ENCODE measurements around the gene ARHGEF10L.

ARHGEF10L gene

DNA sequence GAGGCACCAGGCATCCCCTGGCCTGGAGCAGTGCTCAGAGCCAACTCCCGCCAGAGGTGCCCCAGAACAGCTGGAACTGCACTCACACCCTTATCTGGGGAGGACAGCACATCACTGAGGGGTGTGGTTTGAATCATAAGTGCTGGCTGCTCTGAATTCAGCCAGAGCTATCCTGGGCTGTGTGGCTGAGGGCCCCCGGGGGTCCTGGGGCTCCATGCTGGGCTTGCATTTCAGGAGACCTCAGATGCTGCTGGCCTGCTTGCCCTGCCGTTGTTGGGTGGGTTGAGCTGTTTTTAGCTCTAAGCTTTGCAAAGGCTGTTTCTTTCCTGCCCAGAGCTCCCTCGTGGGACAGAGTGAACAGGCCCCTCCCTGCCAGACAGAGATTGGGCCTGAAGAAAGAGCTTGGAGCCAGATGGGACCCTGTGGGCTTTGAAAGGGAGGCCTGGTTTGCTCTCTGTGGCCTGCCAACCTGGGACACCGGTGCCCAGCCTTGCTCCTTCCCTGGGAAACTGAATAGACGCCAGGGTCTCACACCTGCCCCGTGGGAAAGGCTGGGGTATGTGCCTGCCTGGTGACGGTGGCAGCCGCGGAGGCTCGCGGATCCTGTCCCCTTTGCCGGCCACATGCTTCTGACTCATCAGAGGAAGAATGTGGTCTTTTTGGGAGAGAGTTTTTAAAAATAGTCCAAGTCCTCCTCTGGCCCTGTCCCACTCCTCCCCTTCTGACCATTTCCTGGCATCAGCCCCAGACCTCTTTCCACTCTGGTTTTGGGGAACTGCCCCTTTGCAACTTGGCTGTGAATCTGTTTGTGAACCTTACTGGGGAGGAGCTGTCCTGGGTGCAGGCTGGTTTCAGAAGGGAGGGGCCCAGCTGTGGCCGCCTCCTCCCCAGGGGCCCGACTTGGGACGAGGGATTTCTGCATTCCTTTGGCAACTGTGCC lies 30.0 kb downstream of the ARHGEF10L start:
- DNase-seq = no peak

DNA sequence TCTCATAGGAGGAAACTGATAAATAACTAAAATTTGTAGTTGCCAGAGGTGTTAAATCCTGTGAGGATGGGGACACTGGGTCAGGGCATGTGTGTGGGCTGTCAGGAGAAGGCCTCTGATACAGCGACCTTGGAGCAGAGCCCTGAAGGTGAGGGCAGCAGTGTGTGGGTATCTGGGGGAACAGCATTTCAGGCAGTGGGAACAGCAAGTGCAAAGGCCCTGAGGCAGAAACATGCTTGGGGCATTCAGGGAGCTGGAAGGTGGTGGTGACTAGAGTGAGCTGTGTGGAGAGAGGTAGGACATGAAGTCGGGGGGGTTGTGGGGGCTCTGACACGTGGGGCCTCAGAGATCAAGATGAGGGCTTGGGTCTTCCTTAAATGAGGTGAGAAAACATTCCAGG lies 30.7 kb downstream of the ARHGEF10L start:
- no peak for DNase-seq

DNA sequence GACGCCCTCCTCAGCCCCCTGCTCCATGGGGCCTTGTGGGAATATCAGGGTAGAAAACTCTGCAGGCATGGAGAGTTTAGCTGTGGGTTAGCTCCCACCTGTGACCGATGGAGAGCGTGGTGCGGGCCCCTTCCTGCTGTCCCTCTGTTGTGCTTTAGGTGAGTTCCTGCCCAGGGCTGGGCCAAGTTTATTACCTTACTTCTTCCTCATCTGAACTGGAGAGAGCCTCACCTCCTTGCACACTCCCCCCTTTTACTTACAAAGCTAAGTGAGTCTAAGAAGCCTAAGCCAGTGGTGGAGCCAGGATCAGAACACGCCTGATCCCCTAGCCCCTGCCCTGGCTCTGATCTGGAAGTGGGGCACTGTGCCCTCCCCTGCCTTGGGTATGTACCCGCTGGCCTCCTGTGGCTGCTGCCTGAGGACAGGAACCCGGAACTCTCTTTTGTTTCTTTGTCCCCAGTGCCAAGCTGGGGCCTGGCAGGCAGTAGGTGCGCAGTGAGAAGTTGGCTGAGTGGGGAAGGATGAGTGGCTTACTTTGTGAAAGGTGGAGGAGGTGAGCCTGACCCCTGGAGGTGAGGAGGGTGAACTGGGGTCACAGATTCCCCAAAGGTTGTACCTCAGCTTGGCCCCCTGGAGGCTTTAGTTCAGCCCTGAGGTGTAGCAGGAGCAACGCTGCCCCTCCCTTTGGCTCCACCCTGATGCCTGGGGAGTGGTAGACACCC lies 32.9 kb downstream of the ARHGEF10L start:
- DNase-seq = no peak

DNA sequence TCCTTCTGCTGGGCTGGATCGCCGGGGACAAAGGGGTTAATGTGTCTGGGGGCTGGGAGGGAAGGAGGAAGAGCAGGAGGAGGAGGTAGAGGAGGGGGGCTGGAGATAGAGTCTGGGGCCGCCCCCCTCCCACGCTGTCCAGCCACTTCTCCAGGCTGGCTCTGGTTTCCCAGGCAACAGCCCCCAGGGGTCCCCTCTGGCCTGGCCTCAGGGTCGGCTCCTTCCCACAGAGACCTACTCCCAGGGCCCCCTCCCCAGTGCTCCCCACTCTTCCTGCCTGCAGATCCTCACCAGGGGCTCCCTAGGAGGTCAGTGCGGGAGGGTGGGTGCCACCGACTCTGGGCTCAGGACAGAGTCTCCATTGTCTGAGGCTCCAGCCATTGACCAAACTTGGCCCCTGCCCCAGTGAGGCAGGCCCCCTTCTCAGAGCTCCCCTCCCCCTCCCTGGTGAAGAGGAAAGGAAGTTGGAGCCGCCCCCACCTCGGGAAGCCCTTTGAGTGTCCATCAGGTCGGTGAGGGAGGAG lies 34.1 kb downstream of the ARHGEF10L start:
- DNase-seq = no peak

DNA sequence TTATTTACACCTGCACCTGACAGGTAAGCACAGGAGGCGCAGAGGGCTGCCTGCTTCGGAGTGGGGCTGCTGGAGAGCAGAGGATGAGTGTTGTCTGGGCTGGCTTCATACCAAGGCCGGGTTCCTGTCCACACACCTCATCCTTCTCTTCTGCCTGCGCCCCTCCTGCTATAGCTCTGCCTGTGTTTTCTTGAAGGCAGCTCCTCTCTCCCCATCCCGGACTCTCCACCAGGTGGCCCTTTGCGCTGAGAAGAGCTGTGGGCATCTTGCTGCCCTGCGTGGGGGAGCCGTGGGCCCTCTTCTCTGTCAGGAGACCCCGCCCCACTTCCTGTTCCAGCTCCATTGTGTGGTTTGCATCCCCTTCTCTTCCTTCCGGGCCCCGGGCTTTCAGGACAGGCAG lies 35.0 kb downstream of the ARHGEF10L start:
- no peak for DNase-seq

DNA sequence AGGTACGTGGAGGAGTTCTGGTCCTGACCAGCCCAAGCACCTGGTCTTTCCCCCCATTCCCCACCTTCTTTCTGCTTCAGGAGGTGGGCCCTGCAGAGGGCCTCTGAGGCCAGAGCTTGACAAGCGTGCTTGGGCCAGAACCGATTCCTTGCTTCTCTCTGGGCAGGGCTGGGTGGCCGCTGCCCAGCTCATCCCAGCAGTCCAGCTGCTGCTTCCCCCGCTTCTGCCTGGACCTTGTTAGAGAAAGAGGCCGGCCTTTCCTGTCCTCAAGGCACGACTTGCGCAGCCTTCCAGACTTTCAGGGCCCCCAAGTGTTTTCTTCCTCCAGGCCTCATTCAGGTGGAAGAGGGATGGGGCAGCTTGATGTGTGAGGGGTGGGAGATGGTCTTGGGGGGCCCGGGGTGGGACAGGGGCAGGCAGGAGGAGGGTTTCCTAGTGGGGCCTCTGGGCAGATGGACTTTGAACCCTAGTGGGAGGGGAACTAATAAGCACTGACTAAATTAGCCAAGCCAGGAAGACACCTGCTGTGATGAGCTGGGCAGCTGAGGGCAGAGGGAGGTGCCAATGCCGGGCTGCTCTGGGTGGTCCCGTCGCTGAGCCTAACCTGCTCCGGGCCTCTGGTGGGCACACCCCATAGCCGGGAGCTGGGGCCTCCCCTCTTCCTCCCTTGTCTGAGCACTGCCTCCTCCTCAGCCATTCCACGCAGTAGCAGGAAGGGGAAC lies 36.5 kb downstream of the ARHGEF10L start:
- no peak for DNase-seq

DNA sequence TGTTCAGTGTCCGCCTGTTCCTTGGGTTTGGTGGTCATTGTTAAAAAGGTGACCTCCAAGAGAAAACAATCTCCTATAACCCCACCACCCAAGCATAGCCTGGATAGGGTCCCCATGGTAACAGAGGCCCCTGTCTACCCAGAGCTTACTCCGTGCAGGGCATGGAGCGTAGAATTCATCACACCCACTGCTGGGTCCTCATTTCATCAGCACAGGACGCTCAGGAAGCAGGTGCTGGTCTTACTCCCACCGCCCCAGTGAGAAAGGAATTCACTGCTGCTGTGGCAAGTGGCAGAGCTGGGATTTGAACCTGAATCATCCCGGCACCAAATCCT lies 37.0 kb downstream of the ARHGEF10L start:
- no peak for DNase-seq

DNA sequence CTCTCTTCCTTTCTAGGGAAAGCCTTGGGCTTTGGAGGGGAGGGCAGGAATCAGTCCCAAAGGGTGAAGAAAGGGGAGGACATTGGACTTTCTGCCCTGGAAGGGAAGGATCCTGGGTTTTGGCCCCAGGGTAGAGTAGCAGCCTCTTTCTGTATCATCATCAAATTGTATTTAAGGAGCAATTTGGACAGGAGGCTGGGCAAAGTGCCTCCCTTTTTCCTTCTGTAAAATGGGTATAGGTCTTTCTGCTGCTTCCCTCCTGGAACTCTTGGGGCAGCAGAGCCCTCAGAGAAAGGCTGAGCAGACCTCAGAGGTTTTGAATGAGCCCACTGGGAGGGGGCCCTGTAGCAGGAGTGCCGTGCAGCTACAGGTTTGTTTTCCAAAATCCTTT lies 38.4 kb downstream of the ARHGEF10L start:
- no peak for DNase-seq

DNA sequence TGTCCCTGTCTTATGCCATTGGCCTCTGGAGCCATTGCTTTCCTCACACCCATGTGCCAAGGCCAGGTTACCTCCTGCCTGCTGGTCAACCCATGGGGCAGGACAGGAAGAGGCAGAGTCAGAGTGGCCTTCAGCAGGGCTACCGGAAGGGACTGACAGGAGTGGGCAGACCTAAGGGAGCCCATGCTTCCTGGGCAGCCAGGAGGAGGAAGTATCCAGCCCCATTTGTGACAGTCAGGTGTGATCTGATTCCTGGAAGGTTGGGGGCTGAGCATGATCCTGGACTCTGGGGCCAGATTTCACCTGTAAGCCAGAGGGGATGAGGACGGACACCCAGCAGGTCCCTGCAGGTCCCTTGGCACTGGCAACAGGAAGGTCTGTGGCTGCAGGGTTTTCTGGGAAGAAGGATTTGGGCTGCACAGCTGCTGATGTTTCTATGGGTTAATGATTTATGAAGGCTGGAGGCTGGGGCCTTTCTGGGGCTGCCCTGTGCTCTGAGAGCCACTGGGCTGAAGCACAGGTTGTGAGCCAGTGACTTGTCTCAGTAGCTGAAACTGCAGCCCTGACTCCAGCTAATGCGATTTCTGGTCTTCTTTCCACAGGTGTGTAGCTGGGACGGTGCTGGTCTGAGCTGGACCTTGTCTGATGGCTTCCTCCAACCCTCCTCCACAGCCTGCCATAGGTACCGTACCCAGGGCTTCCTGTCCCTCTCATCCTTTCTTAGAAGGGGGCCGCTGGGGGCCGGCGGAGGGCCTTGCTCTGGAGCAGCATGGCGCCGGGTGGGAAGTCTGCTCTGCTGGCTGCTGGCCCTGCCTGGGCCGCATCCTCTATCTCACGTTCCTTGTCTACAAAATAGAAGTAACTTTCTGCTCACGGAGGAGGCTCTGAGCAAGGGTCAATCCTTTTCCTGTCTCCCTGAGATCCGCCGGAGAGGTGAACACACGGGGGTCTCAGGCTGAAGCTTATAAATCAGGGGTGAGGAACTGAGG lies 40.7 kb downstream of the ARHGEF10L start:
- DNase-seq = no peak

DNA sequence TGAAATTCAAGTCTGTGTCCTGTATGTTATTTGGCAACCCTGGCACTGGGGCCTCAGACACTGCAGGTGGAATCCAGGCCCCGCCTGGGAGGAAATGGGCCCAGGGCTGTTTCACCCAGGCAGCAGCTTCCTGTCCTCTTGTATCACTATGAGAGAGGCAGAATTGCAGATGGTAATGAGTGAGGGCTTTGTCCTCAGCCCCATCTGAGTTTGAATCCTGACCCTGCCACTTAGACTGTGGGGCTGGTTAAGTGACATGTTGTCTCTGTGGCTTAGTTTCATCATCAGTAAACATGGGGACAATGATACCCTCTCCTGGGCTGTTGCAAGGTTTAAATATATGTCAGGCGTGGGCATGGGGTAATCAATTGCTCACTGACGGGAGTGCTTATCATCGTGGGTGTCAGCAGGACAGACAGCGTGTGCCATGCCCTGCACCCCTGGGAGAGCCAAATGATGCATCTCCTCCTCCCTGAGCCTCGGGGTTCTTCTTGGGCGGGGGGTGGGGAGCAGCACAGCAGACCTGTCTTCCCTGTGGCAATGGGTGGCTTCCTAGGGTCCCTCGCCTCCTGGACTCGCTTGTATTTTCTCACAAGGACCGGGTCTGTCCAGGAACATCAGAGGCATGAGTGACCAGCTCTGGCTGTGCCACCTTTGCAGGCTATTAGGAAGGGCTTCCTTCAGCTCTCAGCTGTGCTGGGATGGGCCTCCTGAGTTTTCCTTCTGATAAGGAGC lies 42.1 kb downstream of the ARHGEF10L start:
- DNase-seq = no peak

DNA sequence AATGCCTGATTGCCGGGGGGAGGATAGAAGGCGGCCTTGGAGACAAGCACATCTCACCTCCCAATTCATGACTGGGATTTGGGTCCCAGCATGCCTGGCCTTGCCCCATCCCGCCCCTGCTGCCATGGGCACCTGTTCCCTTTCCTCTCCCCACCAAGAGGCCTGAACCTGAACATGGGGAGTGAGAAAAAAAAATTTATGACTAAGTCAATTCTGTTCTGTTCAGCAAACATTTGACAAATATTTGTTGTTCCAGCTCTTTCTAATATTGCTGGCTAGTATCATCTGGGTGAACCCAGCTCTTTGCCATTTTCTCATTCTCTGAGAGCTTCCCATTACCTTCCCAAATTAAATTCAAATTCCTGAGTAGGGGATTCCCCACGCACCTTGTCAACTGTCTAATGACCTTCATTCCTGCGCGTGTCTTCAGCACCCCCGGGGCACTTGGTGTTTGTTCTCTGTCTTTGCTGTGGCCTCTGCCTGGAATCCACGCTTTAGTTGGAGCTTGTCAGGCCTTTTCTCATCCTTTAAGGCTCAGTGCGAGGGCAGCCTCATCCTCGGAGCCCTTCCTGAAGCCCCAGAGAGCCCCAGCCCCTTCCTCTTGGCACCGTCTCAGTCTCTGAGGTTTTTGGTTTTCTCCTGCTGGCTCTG lies 42.8 kb downstream of the ARHGEF10L start:
- no peak for DNase-seq

DNA sequence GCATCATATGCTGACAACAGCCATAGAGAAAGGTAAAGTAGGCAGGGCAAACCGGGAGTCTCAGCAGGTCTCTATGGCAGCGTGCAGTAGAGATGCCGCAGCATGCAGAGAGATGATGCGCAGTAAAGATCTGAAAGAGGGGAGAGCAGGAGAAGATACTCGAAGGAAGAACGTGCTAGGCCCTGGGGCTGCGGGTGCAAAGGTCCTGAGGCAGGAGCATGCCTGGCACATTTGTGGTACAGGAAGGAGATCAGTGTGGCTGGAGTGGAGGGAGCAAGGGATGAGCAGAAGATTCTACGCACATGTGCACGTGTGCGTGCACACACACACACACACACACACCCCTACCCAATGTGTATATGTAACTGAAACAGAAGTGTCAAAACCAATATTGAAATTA lies 45.0 kb downstream of the ARHGEF10L start:
- no peak for DNase-seq

DNA sequence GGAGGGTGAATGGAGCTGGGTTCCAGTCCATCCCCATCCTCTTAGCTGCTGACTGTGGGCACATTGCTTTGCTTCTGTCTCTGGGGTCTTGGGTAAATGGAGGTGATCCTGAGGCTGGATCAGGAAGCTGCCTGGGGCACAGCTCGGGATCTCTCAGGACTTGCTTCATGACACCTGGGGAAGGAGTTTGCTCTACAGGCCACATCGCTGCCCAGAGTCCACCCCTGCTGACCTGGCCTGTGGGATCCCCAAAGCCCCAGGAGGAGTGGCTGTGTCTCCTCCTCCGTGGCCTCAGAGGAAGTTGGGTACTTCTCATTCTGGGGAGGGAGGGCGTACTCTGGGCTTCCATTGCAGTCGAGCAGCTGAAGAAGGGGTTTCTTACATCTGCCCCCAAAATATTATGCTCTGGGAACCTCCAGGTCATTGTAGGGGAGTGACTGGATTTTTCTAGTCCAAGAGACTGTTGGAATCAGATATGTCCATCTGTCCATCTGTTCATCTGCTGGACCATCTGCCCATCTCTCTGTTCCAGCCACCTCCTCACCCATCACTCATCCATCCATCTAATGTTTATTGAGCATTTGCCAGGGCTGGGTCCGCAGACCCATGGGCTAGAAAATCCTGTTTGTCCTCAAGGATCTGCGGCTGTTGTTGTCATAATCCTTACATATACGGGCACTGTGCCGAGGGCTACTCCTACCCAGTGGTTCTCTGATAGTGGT lies 45.9 kb downstream of the ARHGEF10L start:
- no peak for DNase-seq

DNA sequence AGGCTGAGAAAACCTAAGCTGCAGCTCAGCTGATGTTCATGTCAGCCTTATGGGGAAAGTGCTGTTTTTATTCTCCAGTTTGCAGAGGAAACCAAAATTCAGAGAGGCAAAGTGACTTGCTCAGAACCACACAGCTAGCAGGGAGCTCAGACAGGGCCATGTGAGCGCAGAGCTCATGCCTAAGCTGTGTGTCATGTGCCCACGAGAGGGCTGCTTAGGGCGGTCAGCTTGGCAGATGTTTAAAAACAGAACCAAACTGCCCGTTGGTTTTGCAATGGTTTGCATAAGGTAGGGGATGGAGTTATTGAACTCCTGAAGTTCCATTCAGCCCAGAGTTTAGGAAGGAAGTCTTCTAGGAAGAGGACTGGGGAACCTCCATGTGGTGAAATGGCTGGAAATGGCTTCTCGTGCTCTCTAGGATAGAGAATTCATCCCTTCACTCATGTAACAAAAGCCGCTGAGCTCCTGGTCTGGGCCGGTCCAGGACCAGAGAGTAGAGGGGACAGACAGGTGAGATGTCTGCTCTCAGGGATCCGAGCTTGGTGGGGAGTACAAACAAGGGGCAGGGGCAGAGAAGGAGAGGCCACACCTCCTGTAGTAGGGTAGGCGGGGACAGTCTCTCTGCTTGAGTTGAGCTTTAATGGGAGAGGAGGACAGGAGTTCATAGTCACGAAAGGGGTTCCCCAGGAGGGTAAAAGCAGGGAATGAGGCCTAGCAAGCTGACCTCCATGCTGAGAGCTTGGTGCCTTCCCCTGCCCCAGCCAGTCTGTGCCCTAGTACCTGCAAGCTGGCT lies 46.9 kb downstream of the ARHGEF10L start:
- DNase-seq = no peak

DNA sequence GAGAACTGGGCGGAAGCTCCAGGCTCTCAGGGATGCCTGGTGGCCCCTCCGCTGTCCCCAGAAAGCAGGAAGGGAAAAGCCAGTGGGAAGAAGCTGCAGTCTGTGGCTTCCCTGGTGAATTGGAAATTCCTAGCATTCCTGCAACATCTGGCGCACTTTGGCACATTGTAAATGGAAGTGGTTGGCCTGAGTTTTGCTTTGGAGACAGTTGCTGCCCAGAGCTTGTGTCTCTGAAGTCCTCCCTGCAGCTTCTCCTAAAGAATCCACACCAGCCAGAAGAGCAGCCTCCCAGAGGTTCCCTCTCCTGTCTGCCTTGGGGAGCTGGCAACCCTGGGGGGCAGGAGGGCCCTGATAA lies 48.2 kb downstream of the ARHGEF10L start:
- no peak for DNase-seq

DNA sequence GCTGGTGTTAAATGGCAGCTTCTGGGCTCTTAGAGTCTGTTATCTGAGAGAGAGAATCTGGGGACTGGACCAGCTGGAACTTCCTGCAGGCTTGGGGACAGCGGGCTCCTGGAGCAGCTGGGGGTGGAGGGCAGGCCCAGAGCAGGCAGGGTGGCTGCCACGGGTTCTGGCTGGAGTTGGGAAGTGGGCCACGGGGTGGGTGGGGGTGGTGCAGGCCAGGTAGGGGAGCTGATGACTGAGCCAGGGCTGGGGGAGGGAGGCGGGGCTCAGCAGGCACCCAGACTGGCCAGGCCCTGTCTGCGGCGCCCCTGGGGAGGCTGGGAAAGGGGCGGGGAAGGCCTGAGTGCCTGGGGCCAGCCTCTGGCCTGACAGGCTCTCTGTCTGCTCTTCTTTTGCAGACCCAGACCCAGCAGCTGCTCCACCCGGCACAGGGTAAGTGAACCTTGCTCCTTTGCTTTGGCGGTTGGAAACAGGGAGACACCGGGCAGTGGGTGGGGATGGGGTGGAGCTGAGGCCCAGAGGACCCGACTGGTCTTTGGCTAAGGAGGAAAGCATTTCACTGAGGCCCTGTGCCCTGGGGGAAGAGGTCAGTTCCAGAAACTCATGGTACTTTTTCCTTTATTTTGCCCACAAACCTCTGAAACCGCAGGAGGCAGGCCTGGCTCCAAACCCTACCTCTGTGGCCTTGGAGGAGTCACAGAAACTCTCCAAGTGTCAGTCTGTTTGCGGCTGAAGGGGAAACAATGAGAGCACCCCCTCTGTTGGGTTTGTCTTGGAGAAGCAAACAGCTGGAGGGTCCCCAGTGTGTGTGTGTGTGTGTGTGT lies 48.8 kb downstream of the ARHGEF10L start:
- no peak for DNase-seq

DNA sequence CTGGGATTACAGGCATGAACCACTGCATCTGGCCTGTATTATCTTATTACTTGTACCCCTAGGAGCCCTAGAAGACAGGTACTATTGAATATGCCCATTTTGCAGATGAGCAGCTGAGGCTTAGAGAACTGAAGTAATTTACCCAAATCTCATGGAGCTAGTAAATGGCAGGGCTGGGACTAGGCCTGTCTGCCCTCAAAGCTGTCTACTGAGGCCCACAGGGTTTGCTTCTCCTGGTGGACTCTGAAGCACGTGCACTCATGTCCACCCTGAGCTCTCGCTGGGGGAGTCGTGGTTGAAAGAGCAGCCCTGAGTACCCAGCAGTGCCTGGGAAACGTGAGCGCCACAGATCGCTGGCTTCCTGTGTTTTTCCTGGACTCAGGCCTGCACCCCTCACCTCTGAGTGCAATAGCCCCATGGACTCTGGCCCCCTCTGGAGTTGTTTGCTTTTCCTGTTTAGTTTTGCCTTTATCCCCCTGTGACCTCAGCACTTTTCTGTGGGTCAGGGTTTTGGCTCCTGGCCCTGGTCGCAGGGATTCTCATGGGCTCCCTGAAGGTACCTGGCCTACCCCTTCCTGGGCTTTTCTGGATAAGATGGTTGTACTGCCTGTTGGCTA lies 52.4 kb downstream of the ARHGEF10L start:
- DNase-seq = no peak

DNA sequence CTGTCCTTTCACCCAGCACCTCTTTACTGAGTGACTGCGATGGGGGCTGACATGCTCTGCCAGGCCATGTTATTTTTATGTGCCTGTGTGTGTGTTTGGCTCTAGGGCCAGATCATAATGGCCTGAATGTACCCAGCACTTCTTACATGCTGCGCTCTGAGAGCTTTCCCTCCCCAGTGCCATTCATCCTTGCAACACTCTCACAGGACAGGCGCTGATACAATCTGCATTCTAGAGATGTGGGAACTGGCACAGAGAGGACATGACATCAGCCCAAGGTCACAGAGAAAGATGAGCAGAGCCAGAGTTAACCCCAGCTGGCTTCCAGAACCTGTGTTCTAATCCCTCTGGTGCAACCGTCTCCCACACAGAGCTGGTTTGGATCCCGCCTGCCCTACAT lies 54.5 kb downstream of the ARHGEF10L start:
- DNase-seq = no peak
